Osteoblast (primary cell): Measurements from ENCODE around the gene SLC25A19. TPM values are rescaled to one million over a fixed set of nuclear protein-coding genes. Genes with fewer than 3 reads are reported as not detected.

Source experiments
- DNase-seq: peaks from one replicate; pipeline ENCODE4 v3.0.0; 2011; ENCODE audit warnings: low spot score, mixed read lengths; ENCODE audit not compliant: insufficient read length; ENCODE audit errors: missing footprints
- H2AFZ ChIP-seq: 2 replicates; pipeline ENCODE4 v1.6.0; 2011; ENCODE audit warnings: mild to moderate bottlenecking, low read length
- H3K27ac ChIP-seq: 2 replicates; pipeline ENCODE4 v1.5.1; 2011; ENCODE audit warnings: mild to moderate bottlenecking, low read depth, low read length, moderate library complexity
- H3K27me3 ChIP-seq: 2 replicates; pipeline ENCODE4 v1.6.0; 2012; ENCODE audit warnings: mild to moderate bottlenecking, control low read depth, inconsistent platforms, low read length, moderate library complexity; ENCODE audit not compliant: insufficient read depth
- H3K36me3 ChIP-seq: 2 replicates; pipeline ENCODE4 v1.5.1; 2011; ENCODE audit warnings: mild to moderate bottlenecking, low read length, control low read depth, moderate library complexity; ENCODE audit not compliant: insufficient read depth
- H3K4me1 ChIP-seq: 2 replicates; pipeline ENCODE4 v1.5.1; 2011; ENCODE audit warnings: mild to moderate bottlenecking, low read length, control low read depth, moderate library complexity; ENCODE audit not compliant: insufficient read depth
- H3K4me2 ChIP-seq: 2 replicates; pipeline ENCODE4 v1.6.0; 2011; ENCODE audit warnings: mild to moderate bottlenecking, low read length; ENCODE audit not compliant: insufficient read depth
- H3K4me3 ChIP-seq: fragments of 200-600 bp; sonication (generic); 3 replicates; pipeline ENCODE4 v1.5.1; 2012; ENCODE audit warnings: mild to moderate bottlenecking, low read length, inconsistent platforms; ENCODE audit not compliant: insufficient read depth
- H3K79me2 ChIP-seq: 2 replicates; pipeline ENCODE4 v1.6.0; 2012; ENCODE audit warnings: mild to moderate bottlenecking, low read length, control low read depth, inconsistent platforms; ENCODE audit not compliant: insufficient read depth
- H3K9me3 ChIP-seq: 2 replicates; pipeline ENCODE4 v1.5.1; 2011; ENCODE audit warnings: low read depth, low read length, control low read depth
- H4K20me1 ChIP-seq: 2 replicates; pipeline ENCODE4 v1.6.0; 2012; ENCODE audit warnings: mild to moderate bottlenecking, low read length, control low read depth; ENCODE audit not compliant: insufficient read depth
- total RNA-seq: library from RNA; depleted of rRNA; stranded (reverse); fragments of >200 nt; gene quantifications from 2 replicates; pipeline ENCODE4 v1.2.3, GENCODE V29; 2012
- TF ChIP-seq, protein P1 (sequence below): IDR thresholded peaks from 2 replicates; pipeline ENCODE4 v1.5.1; 2011; ENCODE audit warnings: mild to moderate bottlenecking, low read depth, low read length, moderate library complexity; ENCODE audit errors: extremely low read depth

SLC25A19 gene
- total RNA-seq, 1 donor: 4.7 TPM

DNA sequence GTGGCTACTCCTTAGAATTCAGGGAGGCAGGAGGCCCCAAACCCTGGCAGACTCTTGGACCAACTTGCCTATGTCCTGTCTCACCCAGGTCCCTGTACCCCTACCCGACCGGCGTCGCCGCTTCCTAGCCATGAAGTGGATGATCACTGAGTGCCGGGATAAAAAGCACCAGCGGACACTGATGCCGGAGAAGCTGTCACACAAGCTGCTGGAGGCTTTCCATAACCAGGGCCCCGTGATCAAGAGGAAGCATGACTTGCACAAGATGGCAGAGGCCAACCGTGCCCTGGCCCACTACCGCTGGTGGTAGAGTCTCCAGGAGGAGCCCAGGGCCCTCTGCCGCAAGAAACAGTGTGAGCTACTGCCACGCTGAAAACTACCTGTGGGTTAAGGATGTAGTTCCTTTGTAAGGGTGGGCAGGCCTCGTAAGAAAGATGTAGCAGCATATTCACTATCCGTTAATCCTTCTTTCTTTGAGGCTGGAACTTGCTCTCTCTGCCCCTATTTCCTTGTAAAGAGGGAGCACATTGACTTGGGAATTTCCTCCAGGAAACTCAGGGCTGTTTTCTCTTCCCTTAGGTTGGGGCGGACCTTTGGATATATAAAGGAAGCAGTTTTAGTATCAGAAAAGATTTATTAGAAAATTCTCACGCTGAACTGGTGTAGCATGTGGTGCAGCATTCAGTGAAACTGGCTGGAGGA lies 23.5 kb downstream of the SLC25A19 start:
- DNase-seq: no peak
- Histone ChIP-seq H3K4me1 (peaks cover 28% of the 10 kb centered on the region), H3K4me2 (no peak overlapping the region), H3K9me3 (no peaks in the 10 kb centered on the region), H3K4me3 (no peak overlapping the region), H2AFZ (no peak overlapping the region), H3K27me3 (no peaks in the 10 kb centered on the region), H3K79me2 (peaks cover 24% of the 10 kb centered on the region), H3K27ac (no peak overlapping the region), H3K36me3 (peaks cover 29% of the 10 kb centered on the region), H4K20me1 (peaks cover 3% of the 10 kb centered on the region)
- TF ChIP-seq, protein P1, sequence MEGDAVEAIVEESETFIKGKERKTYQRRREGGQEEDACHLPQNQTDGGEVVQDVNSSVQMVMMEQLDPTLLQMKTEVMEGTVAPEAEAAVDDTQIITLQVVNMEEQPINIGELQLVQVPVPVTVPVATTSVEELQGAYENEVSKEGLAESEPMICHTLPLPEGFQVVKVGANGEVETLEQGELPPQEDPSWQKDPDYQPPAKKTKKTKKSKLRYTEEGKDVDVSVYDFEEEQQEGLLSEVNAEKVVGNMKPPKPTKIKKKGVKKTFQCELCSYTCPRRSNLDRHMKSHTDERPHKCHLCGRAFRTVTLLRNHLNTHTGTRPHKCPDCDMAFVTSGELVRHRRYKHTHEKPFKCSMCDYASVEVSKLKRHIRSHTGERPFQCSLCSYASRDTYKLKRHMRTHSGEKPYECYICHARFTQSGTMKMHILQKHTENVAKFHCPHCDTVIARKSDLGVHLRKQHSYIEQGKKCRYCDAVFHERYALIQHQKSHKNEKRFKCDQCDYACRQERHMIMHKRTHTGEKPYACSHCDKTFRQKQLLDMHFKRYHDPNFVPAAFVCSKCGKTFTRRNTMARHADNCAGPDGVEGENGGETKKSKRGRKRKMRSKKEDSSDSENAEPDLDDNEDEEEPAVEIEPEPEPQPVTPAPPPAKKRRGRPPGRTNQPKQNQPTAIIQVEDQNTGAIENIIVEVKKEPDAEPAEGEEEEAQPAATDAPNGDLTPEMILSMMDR: no peak

DNA sequence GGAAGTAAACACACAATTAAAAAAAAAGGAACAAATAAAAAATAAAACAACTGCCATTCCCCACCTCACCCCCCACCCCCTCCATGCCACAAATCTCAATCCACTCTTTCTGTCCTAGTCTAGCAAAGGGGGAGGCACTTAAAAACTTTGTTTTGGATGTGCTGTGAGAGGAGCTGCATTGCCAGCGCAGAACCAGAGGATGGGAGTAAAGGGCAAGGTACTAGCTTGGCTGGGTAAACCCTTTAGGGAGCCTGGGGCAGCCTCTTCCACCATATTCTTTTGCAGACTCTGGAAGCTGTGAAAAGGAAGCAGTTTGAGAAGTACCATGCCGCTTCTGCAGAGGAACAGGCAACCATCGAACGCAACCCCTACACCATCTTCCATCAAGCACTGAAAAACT lies 26.2 kb downstream of the SLC25A19 start:
- Histone ChIP-seq H3K27ac (no peak overlapping the region), H3K79me2 (peaks cover 51% of the 10 kb centered on the region), H3K9me3 (no peaks in the 10 kb centered on the region), H3K4me2 (no peak overlapping the region), H3K4me1 (peaks cover 26% of the 10 kb centered on the region), H3K27me3 (no peaks in the 10 kb centered on the region), H2AFZ (no peak overlapping the region), H3K4me3 (no peak overlapping the region), H4K20me1 (peaks cover 16% of the 10 kb centered on the region), H3K36me3 (peaks cover 29% of the 10 kb centered on the region)
- TF ChIP-seq, protein P1: no peak
- DNase-seq: no peak

DNA sequence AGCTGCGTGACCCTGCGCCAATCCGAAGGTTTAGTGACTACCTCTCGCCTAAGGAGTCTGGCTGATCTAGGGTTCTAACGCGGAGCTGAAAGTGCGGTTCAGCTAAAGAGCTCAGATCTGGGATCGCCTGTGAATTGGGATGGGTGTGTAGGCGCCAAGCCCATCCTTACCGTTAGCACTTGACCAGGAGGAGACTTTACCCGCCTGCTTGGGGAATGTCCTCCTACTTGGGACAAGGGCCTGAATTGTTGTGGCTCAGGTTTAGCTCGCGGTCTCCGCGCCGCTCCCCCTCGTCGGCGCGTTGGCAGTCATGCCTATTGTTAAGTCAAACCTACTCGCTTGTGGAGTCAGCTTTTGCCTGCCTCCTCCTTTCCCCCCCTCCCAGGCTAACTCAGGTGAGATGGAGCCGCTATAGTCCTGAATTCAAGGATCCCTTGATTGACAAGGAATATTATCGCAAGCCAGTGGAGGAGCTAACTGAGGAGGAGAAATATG lies 27.1 kb downstream of the SLC25A19 start:
- peak; percentile 94 for DNase-seq
- H3K79me2 ChIP-seq: peaks cover 55% of the 10 kb centered on the region
- TF ChIP-seq, protein P1: no peak

DNA sequence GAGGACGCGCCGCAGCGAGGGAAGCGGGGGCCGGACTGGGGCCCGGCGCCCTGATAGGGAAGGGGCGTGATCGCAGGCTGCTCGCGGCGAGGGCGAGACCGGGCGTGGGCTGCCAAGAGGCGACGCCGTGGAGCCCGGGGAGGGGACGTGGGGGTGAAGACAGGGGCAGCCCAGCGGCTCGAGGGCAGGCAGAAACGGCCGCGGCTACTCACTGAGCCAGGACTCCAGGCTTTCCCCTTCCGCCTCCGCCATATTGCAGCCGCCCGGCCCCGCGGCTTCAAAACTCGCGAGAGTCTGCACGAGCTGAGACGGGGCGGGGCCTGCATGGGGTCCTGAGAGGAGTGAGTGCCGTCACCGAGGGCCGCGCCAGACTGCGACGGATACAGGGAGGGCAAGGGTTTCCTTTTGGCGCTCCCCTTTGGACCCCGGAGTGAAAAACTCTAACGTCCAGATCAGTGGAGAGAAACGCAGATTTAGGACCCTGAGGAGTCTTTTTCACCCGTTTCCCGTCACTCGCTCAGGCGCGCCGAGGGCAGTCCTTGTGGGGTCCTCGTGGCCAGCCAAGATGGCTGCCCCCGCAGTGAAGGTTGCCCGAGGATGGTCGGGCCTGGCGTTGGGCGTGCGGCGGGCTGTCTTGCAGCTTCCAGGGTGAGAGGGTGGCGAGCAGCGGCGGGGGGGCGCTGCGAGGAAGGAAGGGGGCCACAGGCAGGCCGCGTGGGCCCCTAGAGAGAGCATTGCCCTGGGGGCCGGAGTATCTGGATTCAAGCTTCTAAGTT lies 27.7 kb downstream of the SLC25A19 start, which contains the start of the genes GGA3 and MRPS7:
GGA3 (minus strand) TSS at position 271 of the 776 bp plus-strand sequence; CDS start at position 252, 19 bp downstream.
MRPS7 (plus strand) TSS at position 544 of the 776 bp plus-strand sequence; CDS start at position 566, 22 bp downstream.
- Histone ChIP-seq H2AFZ (peak within 1 kb of the TSS; percentile 97), H3K27me3 (no peaks in the 10 kb centered on the region), H3K79me2 (peaks cover 58% of the 10 kb centered on the region), H3K9me3 (no peaks in the 10 kb centered on the region), H3K36me3 (peaks cover 29% of the 10 kb centered on the region), H4K20me1 (peaks cover 16% of the 10 kb centered on the region), H3K4me3 (peak within 1 kb of the TSS; percentile 94), H3K4me1 (peaks cover 19% of the 10 kb centered on the region), H3K4me2 (peak within 1 kb of the TSS; percentile 88), H3K27ac (peak within 1 kb of the TSS; percentile 100)
- DNase-seq: peak; percentile 98
- TF ChIP-seq, protein P1: no peak

More for the DNA sequence above, 27.1 kb downstream of the SLC25A19 start:
- Histone ChIP-seq H3K4me3 (peak overlapping the region; percentile 94), H4K20me1 (peaks cover 16% of the 10 kb centered on the region), H3K27ac (peak overlapping the region; percentile 100), H3K9me3 (no peaks in the 10 kb centered on the region), H3K36me3 (peaks cover 29% of the 10 kb centered on the region), H3K4me2 (peak overlapping the region; percentile 88), H2AFZ (peak overlapping the region; percentile 97), H3K4me1 (peaks cover 23% of the 10 kb centered on the region), H3K27me3 (no peaks in the 10 kb centered on the region)
